ENCODE measurements around the gene SSR4. TPM values are rescaled to one million over a fixed set of nuclear protein-coding genes. Genes with fewer than 3 reads are reported as not detected.

Gene SSR4
- total RNA-seq, 1 donor from 2014 or later = 78.9 TPM

DNA sequence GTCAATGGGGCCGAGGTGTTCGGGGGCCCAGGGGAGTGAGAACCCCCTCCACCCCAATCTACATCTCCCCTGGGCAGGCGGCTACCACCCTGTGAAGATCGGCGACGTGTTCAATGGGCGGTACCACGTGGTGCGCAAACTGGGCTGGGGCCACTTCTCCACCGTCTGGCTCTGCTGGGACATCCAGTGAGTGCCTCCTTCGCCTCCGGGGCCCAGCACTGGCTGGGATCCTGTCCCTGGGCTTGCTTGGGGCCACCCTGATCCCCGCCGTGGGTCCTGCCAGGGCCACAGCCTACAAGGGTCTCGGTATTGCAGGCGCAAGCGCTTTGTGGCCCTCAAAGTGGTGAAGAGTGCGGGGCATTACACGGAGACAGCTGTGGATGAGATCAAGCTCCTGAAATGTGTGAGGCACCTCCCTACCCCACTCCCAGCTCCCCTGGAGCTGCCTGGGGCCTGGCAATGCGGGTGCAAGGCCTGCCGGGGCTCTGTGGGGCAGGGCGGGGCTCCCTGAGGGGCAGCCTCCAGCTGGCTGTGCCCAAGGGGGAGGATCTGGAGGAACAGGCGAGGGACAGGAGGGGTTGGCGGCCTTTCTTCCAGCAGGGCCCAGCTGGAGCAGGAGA, 12.9 kb upstream of the SSR4 start:
- no peak for DNase-seq

DNA sequence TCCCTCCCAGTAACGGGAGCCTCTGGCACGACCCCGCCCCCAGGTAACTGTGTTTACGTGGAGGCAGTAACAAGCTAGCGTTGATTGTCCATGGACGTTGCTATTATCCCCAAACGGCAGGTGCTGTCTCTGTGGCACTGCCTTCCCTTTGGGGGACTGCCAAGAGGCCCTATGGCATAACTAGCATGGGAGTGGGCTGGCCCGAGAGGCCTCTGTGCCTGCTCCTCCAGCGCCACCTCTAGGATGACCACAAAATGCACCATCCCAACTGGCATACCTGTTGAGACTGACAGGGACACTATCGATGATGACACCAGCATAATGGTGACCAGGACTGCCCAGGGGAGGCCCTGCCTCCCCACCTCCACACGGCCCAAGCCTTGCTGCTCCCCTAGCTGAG, 12.2 kb upstream of the SSR4 start:
- no peak for DNase-seq

DNA sequence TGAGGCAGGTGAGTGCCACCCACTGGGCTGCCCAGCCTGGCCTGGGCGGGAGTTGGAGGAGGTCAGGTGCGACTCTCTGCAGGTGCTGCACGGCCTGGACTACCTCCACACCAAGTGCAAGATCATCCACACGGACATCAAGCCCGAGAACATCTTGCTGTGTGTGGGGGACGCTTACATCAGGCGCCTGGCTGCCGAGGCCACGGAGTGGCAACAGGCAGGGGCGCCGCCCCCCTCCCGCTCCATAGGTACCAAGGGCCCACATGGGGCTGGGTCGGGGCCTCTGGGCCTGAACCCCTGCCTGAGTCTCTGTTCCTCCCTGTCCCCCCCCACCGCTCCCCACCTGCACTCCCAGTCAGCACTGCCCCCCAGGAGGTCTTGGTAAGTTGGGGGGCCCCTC, 11.6 kb upstream of the SSR4 start:
- no peak for DNase-seq

DNA sequence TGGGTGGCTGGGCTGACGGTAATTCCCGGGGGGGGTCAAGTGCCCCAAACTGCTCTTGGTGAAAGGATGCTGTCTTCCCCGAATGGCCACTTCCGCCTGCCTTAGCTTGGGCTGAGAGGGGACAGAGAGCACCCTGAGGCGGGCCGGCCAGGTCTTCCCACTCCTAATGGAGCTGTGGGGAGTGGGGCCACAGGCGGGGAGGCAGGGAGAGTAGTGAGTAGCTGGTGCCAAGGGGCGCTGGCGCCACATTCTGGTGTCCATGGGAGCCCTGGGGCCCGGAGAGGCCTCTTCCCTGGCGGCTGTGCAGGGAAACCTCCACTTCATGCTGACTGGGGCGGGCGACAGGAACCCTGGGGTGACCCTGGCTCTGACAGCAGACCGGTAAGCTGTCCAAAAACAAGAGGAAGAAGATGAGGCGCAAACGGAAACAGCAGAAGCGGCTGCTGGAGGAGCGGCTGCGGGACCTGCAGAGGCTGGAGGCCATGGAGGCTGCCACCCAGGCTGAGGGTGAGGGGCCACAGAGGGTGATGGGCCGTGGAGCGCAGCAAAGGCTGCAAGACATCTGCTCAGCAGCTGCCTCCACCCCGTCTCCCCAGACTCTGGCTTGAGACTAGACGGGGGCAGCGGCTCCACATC, 11.0 kb upstream of the SSR4 start:
- DNase-seq = no peak

DNA sequence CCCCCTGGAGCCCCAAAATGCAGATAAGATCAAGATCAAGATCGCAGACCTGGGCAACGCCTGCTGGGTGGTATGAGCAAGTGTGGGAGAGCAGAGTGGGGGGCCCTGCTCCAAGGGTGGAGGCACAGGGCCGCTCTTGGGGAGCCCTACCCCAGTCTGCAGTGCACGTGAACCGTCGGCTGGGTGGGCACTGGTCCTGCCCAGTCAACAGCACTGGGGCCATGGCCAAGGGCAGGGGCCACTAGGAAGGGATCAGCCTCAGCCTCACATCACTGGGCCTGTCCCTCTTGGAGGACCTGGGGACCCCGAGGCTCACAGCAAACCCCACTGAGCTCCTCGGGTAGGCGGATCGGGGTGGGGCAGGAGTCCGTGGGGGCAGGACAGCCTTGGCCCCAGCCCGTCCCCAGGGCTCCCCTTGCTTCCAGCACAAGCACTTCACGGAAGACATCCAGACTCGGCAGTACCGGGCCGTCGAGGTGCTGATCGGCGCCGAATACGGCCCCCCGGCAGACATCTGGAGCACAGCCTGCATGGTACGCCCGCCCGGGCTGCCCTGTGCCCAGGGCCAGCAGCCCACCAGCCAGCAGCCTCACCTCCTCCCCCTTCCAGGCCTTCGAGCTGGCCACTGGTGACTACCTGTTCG, 10.0 kb upstream of the SSR4 start:
- DNase-seq = no peak

DNA sequence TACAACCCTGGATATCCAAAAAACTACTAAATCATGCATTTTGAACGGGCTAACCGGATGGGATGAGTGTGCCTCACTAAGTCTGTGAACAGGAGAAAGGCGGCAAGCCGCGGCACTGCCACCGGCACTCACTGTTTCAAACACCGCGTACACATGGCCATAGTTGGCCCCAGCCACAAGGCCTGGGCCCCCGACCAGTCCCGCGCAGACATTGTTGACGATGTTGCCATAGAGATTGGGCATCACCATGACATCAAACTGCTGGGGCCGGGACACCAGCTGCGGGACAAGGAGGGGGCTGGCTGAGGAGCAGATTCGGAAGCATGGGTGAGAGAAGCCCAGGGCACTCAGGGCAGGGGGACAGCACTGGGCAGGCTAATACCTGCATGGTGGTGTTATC, 7.8 kb upstream of the SSR4 start:
- no peak for DNase-seq

DNA sequence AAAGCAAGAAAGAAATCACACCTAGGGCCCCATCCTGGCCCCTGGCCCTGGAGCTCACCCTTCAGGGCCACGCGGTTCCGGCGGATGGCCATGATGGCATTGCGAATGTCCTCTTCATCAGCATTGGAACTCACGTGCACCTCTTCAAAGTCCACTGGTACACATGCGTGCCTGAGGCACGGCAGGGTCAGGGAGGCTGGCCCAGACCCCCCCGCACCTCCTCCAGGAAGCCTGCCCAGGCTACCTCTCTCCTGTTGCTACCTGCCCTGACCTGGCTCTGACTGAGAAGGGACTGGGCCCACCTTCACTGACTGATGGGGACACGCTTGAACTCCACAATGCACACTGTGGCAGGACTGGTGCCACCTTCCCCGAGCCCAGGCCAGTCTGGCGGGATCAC, 4.8 kb upstream of the SSR4 start:
- DNase-seq = no peak

DNA sequence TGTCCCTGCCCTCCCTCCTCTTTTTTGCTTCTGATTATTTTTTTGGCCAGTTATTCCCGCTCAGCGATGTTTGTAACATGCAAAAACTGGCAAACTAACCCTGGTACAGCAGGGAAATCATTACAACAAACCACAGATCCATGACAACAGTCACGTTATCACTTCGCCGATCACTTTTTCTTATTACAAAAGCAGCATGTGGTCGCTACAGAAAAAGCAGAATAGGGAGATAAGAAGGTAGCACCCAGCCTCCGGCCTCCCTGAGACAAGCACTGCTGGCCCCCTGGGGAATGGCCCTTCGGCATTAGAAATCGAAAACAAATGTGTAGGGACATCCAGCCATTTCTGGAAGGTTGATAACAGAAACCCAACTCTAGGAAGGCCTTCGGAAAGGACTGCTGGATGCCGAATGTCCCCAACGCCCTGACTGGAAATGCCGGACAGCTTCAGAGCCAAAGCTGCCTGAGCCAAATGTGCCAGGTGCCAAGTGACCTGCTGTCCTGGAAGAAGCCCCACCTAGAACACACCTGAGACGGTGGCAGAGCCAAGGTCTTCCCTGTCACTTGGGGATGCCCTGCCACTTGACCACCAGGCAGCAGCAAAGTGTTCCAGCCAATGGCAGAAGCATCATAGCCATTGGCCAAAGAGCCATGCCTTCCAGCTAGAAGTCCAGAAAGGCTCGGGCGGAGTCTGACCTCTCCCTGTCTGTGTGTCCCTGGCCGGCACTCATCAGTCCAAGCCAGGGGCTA, 3.2 kb upstream of the SSR4 start:
- DNase-seq = no peak

DNA sequence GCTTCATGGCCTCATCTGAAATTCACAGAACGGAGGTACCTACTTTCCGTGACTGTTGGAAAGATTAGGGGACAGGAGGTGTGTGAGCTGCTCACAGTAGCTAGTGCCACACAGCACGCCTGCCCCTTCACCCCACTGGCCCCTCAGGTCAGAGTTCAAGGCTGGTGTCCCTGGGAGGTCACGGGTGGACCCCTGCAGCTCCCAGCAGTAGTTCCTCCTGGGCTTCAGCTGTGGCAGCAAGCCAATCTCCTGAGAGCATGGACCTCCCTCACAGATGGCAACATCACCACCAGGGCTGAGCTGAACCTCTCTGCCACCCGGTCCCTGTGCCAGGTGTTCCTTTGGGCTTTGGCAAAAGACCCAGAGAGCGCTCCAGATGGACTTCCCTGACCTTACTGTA, 2.1 kb upstream of the SSR4 start:
- no peak for DNase-seq

DNA sequence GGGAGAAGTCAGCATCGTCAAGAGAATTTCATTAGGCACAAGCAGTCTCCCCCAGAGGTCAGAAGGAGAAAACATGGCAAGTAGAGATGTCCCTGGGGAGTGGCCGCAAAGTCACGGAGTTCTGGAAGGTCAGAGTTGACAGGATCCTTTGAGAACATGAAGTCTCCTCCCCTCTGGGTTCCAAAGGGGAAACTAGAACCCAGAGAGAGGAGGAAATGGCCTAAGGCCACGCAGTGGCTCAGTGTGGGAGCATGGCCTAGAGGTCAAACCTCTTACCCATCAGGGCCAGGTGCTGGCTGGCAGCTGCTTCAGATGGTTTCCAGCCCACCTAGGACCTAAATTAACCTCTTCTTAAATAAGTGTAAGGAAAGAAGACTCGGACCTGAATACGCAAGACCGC, 1.2 kb upstream of the SSR4 start:
- DNase-seq = no peak

DNA sequence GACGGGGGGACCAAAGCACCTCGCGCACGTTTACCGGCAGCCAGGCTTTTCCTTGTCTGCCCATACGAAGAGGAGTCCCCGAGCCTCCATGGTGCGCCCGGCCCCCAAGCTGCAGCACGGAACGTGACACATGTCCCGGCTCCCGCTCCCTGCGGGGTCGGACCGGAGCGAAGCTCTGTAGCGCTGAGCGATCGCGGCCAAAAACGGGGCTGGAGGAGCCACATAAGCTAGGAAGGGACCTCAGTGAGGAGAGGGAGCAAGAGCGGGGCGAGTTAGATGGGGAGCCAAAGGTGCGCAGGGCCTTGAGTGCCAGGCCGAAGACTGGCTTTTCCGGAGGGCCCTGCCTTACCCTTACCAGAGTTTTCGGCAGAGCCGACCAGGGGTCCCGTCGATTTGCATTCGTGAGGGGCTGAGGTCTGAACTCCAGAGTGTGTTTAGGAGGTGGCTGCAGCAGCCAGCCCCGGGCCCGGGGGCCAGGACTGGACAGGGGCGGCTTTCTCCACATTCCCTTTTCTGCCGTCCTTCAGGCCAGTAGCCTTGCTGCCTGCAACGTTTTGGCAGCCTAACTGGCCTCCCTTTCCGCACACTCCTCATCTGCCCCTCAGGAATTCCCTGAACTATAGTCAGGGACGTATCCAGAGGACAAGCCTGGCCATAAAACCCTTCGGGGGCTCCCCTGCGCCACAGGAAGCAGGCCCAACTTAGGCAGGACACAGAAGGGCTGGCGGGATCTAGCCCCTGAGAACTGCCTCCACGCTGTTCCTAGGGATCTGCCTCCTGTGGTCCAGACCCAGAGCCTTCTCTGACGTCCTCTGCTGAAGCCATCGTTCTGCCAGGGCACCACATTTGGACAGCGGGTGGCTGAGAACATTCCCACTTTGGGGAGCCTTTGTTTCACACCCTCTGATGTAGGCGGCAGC, 689 bp downstream of the SSR4 start:
- DNase-seq = no peak

DNA sequence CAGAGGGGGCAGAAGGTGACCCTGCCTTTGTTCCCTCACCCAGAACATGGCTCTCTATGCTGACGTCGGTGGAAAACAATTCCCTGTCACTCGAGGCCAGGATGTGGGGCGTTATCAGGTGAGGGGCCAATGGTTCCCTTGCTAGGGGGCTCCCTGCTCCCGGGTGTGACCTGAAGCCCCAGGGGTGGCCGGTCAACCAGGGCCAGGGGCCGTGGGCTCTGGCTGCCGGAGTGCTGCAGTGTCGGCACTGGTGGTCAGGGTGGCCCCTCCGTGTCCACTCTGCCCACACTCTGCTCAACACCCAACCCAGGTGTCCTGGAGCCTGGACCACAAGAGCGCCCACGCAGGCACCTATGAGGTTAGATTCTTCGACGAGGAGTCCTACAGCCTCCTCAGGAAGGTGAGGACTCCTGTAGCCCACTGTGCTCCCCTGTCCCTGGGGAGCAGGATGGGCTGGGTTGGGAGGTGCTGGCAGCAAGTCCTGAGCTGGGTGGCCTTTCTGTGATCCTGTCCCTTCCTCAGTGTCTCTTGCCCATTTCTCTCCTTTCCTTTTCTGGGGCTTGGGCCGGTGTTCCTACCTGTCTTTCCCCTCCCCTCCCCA, 3.0 kb downstream of the SSR4 start:
- DNase-seq = no peak

DNA sequence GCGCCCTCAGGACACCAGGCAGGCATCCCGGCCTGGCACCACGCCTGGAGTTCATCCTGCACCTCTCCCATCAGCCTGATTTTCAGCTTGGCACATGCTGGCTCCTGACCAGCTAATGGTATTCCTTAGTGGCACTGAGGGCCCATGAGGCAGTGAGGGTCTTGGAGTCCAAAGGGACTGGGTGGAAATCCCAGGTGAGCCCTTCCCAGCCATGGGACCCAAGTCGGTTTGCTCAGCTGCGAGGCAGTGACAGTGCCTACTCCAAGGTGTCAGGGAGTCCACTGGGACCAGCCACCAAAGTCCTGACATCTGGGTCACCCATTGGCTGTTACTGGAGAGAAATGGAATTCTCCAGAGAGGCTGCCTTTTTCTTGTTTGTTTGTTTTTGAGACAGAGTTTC, 4.9 kb downstream of the SSR4 start:
- DNase-seq = no peak

DNA sequence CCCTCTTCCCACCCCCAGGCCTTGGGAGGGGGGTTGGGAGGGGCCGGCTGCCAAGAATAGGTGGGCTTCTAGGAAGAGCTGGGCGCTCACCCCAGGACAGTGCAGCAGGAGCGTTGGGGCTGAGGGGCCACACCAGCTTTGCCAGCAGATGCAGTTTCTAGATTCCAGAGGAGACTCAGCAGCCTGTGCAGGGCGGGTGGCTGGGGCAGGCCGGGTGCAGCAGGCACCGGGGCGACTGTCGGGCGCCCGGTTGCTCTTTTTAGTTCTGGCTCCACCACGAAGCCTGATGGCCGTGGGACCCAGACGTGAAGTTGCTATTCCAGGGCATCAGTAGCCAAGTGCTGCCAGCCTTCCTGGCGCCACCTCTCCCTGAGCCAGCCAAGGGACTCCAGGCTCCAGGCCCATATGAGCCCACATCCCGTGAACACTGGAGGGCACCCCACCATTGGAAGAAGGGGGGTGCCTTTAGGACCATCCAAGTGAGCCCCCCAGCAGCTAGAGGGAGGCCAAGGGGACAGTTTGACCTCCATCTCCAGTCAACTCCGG, 5.8 kb downstream of the SSR4 start:
- DNase-seq = no peak

DNA sequence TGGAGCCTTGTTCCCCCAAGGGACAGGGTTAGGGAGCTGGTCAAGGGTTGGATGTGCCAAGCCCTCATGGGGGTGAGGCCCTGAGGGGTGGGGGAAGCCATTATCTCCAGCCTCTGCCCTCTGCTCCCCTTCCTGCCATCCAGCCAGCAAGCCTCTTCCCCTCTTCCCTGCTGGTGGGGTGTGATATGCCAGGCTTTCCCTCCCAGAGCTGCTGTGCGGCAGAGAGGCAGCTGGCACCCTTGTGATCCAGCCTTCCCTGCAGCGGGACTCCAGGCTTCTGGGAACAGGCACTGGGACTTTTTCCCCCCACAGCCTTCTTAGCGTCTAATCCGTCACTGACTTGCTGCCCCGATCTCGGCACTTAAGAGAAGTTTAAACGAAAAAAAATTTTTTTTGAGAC, 6.3 kb downstream of the SSR4 start:
- DNase-seq = no peak

DNA sequence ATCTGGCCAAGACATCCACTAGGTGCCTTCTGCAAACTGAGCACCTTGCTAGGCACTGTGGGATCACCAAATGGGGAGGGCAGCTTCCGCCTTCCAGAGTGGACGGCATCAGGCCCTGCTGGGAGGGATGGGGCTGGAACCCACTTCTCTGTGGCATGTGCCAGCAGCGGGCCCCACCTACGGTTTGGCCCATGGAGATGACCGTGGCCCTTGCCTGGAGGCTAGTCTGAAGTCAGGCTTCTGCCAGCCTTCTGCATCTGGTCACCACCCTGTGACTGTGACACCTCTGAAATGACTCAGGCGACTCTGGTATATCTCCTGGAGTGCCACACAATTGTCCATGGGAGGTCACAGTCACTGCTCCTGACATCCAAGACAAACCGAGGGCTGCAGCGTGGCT, 7.2 kb downstream of the SSR4 start:
- no peak for DNase-seq

DNA sequence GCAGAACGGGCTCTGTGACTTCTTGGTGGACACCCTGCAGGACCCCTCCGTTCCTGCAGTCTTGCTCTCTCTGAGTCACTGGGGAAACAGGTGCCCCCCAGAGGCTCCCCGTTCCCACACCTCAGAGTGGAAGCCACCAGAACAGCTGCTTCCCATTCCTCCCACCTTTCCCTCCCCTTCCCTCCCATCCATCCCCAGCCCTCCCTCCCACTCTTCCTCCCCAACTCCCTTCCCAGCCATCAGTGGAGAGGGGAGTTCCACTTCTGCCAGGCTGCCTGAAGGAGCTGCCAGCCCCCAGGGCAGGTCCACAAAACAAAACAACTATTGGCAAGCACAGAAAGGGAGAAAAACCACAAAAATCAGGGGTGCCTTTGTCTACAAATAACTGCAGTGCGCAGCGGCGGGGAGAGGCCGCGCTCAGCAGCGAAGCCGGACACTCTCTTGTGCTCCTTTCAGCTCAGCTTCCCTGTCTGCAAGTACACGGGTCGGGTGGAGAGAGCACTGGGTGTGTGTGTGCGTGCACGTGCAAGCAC, 8.1 kb downstream of the SSR4 start:
- no peak for DNase-seq

DNA sequence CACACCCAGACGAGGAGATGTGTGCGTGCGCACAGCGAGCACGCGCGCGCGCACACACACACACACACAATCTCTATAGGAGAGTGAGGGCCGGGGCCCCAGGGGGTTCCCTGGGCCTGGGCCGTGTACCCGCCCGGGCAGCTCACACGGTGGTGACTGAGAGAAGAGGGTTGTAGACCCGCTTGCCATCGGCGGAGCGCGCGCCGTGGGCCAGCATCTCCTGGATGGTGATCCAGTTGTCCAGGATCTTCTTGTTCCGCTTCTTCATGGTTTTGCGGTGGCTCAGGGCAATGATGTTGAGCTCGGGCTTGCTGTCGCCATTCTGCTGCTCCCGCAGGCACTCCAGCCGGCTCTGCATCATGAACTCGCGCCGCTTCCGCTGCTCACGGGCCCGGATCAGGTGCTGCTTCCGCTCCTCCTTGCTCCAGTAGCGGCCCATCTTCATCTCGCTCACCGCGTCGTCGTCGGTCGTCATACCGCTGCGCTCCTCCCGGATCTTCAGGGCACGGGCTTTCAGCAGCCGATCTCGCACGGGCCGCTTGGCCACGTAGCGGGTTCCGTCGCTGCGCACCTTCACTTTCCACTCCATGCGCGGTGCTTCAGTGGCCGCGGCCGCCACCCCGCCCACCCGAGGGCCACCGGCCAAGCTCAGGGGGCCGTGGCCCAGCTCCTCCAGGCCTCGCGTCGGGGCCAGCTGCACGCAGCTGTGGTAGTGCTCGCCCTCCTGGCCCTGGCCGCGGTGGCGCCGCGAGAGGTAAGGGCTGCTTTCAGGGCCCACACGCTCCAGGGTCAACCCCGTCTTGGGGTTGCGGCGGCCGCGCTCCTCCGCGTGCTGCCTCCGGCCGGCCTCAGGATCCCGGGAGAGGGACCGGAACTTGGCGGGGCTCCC, 9.0 kb downstream of the SSR4 start:
- DNase-seq = no peak

DNA sequence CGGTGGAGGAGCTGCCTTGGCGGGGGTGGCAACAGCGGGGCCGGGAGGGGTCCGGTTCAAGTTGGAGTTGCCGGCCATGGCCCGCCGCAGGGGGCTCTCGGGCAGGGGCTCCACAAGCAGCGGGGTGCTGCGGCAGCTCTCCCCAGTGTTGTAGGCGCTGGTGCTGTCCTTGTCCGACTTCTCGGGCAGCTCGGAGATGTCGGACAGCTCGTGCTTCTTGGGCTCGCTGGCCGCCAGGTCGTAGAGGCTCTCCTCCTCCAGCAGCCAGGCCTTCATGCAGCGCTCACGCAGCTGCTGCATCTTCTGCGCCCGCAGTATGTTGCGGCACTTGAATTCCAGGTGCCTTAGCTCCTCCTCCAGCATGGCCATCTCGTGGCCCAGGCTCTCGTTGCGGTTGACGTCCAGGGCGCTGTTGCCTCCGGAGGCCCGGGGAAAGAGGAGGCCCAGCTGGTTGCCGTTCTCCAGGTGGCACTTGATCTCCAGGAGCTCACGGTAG, 9.7 kb downstream of the SSR4 start:
- DNase-seq = no peak

DNA sequence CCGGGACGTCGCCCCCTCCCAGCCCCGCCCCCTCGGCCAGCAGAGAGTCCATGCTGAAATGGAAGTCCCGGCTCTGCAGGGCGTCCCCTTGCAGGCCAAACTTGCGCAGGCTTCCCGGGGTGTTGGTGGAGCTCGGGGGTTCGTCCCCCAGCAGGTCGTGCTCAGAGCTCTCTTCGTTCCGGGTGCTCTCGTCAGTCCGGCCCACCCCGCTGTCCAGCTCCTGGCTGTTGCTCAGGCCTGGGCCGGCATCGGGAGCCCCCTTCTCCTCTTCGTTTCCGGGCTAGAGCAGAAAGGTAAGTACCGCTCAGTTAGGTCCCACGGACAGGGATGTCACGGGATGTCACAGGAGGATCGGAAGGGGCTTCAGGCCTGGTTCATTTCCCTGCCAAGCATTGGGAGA, 10.2 kb downstream of the SSR4 start:
- no peak for DNase-seq

All from occipital lobe (tissue), 2 donors.